ENCODE data around the gene KRT33B.
"Not testable (repeated sequence)": the region's sequence is repeated elsewhere in the genome, so short reads cannot be mapped to it uniquely, and the experiment has no call there.

The KRT33B gene

GRCh38 chr17:41403404-41404023, 33.9 kb upstream of the KRT33B start:
- H3K4me1 ChIP-seq (ENCODE audit: control extremely low read depth in 1 of 4, control insufficient read depth in 4 of 4, insufficient read depth in 4 of 4, low read length in 3 of 4), result no peaks in the 10 kb centered on the region
- H3K9me3 ChIP-seq (ENCODE audit: control extremely low read depth in 1 of 5, control insufficient read depth in 4 of 5, insufficient read depth in 2 of 5, low read depth in 1 of 5, low read length in 4 of 5), result no peaks in the 10 kb centered on the region
- ChIA-PET CTCF (no interaction called here), POLR2A (no interaction called here)
- no peak overlapping the region for H3K4me3 ChIP-seq (ENCODE audit: control insufficient read depth in 1 of 7, extremely low read depth in 1 of 7, insufficient read depth in 4 of 7, low read depth in 2 of 7, low read length in 6 of 7)
- 61% methylated on average over 2 of the region's 4 CpGs for WGBS (ENCODE audit: insufficient coverage)
- no peaks in the 10 kb centered on the region for H3K36me3 ChIP-seq (ENCODE audit: control insufficient read depth in 4 of 4, insufficient read depth in 4 of 4, low read length in 3 of 4)
- H3K27me3 ChIP-seq (replicated peaks in 2 of 5; ENCODE audit: control insufficient read depth in 4 of 5, insufficient read depth in 5 of 5, low read length in 4 of 5), result peaks cover 0 to 2% (median 0%) of the 10 kb centered on the region in 5 experiments
- DNase-seq, result no peak
- H3K27ac ChIP-seq (ENCODE audit: insufficient read depth in 1 of 2, low read depth in 1 of 2, low read length in 2 of 2, poor library complexity in 1 of 2, severe bottlenecking in 2 of 2), result no peak overlapping the region

DNA sequence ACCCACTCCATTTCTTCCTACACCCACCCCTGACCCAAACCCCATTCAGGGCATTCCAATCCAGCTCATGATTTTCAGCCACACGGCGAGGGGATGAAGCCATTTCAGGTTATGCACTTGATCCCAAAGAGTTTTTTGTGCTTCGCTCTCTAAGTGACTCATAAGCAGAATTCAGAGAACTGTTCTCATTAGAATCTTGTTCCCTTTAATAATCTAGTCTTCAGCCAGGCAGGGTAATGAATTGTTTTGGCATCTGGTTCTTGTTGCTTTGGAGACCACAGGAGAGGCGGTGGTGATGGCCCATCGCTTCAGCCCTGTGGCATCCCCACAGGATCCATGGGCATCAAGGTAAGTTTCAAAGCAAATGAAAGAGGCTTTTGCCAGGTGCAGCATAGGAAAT, 32.5 kb upstream of the KRT33B start:
- no peaks in the 10 kb centered on the region for H3K36me3 ChIP-seq (ENCODE audit: control insufficient read depth in 4 of 4, insufficient read depth in 4 of 4, low read length in 3 of 4)
- no peaks in the 10 kb centered on the region for H3K9me3 ChIP-seq (ENCODE audit: control extremely low read depth in 1 of 5, control insufficient read depth in 4 of 5, insufficient read depth in 2 of 5, low read depth in 1 of 5, low read length in 4 of 5)
- H3K27me3 ChIP-seq (replicated peaks in 2 of 5; ENCODE audit: control insufficient read depth in 4 of 5, insufficient read depth in 5 of 5, low read length in 4 of 5), result peaks cover 0 to 2% (median 0%) of the 10 kb centered on the region in 5 experiments
- POLR2A ChIA-PET, result no interaction called here
- CTCF ChIA-PET, result no interaction called here
- H3K27ac ChIP-seq (ENCODE audit: insufficient read depth in 1 of 2, low read depth in 1 of 2, low read length in 2 of 2, poor library complexity in 1 of 2, severe bottlenecking in 2 of 2), result no peak overlapping the region
- 95% methylated on average over 4 of the region's 5 CpGs for WGBS (ENCODE audit: insufficient coverage)
- no peaks in the 10 kb centered on the region for H3K4me1 ChIP-seq (ENCODE audit: control extremely low read depth in 1 of 4, control insufficient read depth in 4 of 4, insufficient read depth in 4 of 4, low read length in 3 of 4)
- H3K4me3 ChIP-seq (ENCODE audit: control insufficient read depth in 1 of 7, extremely low read depth in 1 of 7, insufficient read depth in 4 of 7, low read depth in 2 of 7, low read length in 6 of 7), result no peak overlapping the region
- DNase-seq, result no peak

DNA sequence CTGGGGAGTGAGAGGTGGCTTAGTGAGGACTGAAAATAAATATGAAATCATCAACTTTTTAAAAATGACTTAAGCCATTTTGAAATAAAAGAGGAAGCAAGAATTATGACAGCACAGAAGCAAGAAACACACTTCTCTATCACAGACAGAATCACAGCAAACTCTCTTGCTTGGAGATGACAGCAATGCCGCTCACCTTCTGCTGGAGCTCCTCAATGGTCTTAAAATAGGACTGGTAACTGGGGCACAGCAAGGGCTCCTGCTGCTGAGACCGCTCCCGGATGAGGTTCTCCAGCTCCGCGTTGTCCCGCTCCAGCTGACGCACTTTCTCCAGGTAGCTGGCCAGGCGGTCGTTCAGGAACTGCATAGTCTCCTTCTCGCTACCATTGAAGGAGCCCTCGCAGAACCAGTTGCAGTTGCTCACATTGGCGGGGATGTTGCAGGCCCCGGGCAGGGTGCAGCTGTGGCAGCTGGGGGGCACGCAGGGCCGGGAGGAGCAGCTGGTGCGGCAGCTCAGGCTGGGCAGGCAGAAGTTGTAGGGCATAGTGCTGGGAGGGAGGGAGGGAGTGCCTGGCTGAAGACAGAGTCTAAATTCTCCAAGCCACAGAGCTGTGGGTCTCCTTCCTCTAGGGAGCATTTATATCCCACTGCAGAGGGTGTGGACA, 27.5 kb upstream of the KRT33B start, which contains the start of gene KRT31:
TSS of gene KRT31 (minus strand) at position 613 of the 665 bp plus-strand sequence. CDS start at position 544, 69 bp downstream.
- Histone ChIP-seq H3K9me3 (ENCODE audit: control extremely low read depth in 1 of 5, control insufficient read depth in 4 of 5, insufficient read depth in 2 of 5, low read depth in 1 of 5, low read length in 4 of 5) (no peaks in the 10 kb centered on the region), H3K4me1 (ENCODE audit: control extremely low read depth in 1 of 4, control insufficient read depth in 4 of 4, insufficient read depth in 4 of 4, low read length in 3 of 4) (no peaks in the 10 kb centered on the region), H3K4me3 (ENCODE audit: control insufficient read depth in 1 of 7, extremely low read depth in 1 of 7, insufficient read depth in 4 of 7, low read depth in 2 of 7, low read length in 6 of 7) (no peak within 1 kb of the TSS), H3K27me3 (replicated peaks in 2 of 5; ENCODE audit: control insufficient read depth in 4 of 5, insufficient read depth in 5 of 5, low read length in 4 of 5) (peaks cover 0 to 5% (median 2%) of the 10 kb centered on the region in 5 experiments), H3K36me3 (ENCODE audit: control insufficient read depth in 4 of 4, insufficient read depth in 4 of 4, low read length in 3 of 4) (no peaks in the 10 kb centered on the region), H3K27ac (ENCODE audit: insufficient read depth in 1 of 2, low read depth in 1 of 2, low read length in 2 of 2, poor library complexity in 1 of 2, severe bottlenecking in 2 of 2) (no peak within 1 kb of the TSS)
- CTCF ChIA-PET, result no interaction called here
- POLR2A ChIA-PET, result no interaction called here
- 93% methylated on average over 11 of the region's 16 CpGs for WGBS (ENCODE audit: insufficient coverage)
- peak in 1 of 3 donors; percentile 2 for DNase-seq

GRCh38 chr17:41396340-41396739, 26.7 kb upstream of the KRT33B start:
- DNase-seq, result no peak
- WGBS (ENCODE audit: insufficient coverage), result 100% methylated on average over 7 of the region's 7 CpGs
- CTCF ChIA-PET, result no interaction called here
- H3K27ac ChIP-seq (ENCODE audit: insufficient read depth in 1 of 2, low read depth in 1 of 2, low read length in 2 of 2, poor library complexity in 1 of 2, severe bottlenecking in 2 of 2), result no peak overlapping the region
- no peaks in the 10 kb centered on the region for H3K4me1 ChIP-seq (ENCODE audit: control extremely low read depth in 1 of 4, control insufficient read depth in 4 of 4, insufficient read depth in 4 of 4, low read length in 3 of 4)
- no peak overlapping the region for H3K4me3 ChIP-seq (ENCODE audit: control insufficient read depth in 1 of 7, extremely low read depth in 1 of 7, insufficient read depth in 4 of 7, low read depth in 2 of 7, low read length in 6 of 7)
- no peaks in the 10 kb centered on the region for H3K36me3 ChIP-seq (ENCODE audit: control insufficient read depth in 4 of 4, insufficient read depth in 4 of 4, low read length in 3 of 4)
- POLR2A ChIA-PET, result no interaction called here
- H3K27me3 ChIP-seq (replicated peaks in 2 of 5; ENCODE audit: control insufficient read depth in 4 of 5, insufficient read depth in 5 of 5, low read length in 4 of 5), result peaks cover 0 to 9% (median 2%) of the 10 kb centered on the region in 5 experiments
- no peaks in the 10 kb centered on the region for H3K9me3 ChIP-seq (ENCODE audit: control extremely low read depth in 1 of 5, control insufficient read depth in 4 of 5, insufficient read depth in 2 of 5, low read depth in 1 of 5, low read length in 4 of 5)

DNA sequence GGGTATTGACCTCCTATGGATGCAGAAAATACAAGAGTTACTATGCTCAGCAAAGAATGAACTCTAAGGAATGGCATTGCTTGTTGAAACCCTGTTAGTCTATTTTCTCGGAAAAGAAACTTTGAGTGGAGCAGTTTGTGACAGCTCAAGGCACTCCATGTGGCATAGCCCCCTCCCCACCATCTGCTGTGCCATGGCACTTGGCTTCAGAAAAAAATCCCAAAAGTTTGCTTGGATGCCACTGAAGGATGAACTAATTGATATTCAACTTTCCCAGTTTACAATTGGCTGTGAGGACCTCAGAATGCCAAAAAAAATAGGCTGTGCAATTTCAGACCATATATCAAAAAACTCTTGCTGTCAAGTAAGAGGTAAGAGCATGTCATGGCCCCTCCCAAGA, 26.0 kb upstream of the KRT33B start:
- H3K4me1 ChIP-seq (ENCODE audit: control extremely low read depth in 1 of 4, control insufficient read depth in 4 of 4, insufficient read depth in 4 of 4, low read length in 3 of 4), result no peaks in the 10 kb centered on the region

DNA sequence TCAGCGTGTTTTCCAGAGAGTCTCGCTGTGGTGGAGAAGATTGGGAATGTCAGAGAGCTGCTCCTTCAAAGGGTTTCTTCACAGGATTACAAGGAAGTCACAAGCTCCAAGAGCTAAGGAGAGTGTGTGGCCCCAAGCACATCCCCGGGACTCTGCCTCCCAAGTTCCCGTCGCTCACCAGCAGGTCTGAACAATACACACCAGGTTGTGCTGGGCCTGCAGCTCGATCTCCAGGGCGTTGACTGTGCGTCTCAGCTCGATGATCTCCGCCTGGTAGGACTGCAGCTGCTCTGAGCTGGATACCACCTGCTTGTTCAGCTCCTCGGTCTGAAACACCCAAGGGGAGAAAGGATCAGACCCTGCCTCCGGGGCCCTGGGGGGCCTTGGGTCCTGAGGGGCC, 25.4 kb upstream of the KRT33B start:
- DNase-seq; CTCF ChIA-PET; H3K4me1 ChIP-seq (ENCODE audit: control extremely low read depth in 1 of 4, control insufficient read depth in 4 of 4, insufficient read depth in 4 of 4, low read length in 3 of 4); H3K27ac ChIP-seq (ENCODE audit: insufficient read depth in 1 of 2, low read depth in 1 of 2, low read length in 2 of 2, poor library complexity in 1 of 2, severe bottlenecking in 2 of 2); H3K4me3 ChIP-seq (ENCODE audit: control insufficient read depth in 1 of 7, extremely low read depth in 1 of 7, insufficient read depth in 4 of 7, low read depth in 2 of 7, low read length in 6 of 7); H3K36me3 ChIP-seq (ENCODE audit: control insufficient read depth in 4 of 4, insufficient read depth in 4 of 4, low read length in 3 of 4); POLR2A ChIA-PET; H3K9me3 ChIP-seq (ENCODE audit: control extremely low read depth in 1 of 5, control insufficient read depth in 4 of 5, insufficient read depth in 2 of 5, low read depth in 1 of 5, low read length in 4 of 5): not testable (repeated sequence)
- 97% methylated on average over 6 of the region's 12 CpGs for WGBS (ENCODE audit: insufficient coverage)
- peaks cover 0 to 12% (median 2%) of the 10 kb centered on the region in 5 experiments for H3K27me3 ChIP-seq (replicated peaks in 2 of 5; ENCODE audit: control insufficient read depth in 4 of 5, insufficient read depth in 5 of 5, low read length in 4 of 5)

More for the DNA sequence above, 26.0 kb upstream of the KRT33B start:
- H3K27me3 ChIP-seq (replicated peaks in 2 of 5; ENCODE audit: control insufficient read depth in 4 of 5, insufficient read depth in 5 of 5, low read length in 4 of 5), result peaks cover 0 to 12% (median 2%) of the 10 kb centered on the region in 5 experiments
- ChIA-PET CTCF (no interaction called here), POLR2A (no interaction called here)
- DNase-seq, result no peak
- H3K36me3 ChIP-seq (ENCODE audit: control insufficient read depth in 4 of 4, insufficient read depth in 4 of 4, low read length in 3 of 4), result no peaks in the 10 kb centered on the region
- no peaks in the 10 kb centered on the region for H3K9me3 ChIP-seq (ENCODE audit: control extremely low read depth in 1 of 5, control insufficient read depth in 4 of 5, insufficient read depth in 2 of 5, low read depth in 1 of 5, low read length in 4 of 5)
- H3K27ac ChIP-seq (ENCODE audit: insufficient read depth in 1 of 2, low read depth in 1 of 2, low read length in 2 of 2, poor library complexity in 1 of 2, severe bottlenecking in 2 of 2), result no peak overlapping the region
- 92% methylated on average over 1 of the region's 1 CpG for WGBS (ENCODE audit: insufficient coverage)
- H3K4me3 ChIP-seq (ENCODE audit: control insufficient read depth in 1 of 7, extremely low read depth in 1 of 7, insufficient read depth in 4 of 7, low read depth in 2 of 7, low read length in 6 of 7), result no peak overlapping the region

DNA sequence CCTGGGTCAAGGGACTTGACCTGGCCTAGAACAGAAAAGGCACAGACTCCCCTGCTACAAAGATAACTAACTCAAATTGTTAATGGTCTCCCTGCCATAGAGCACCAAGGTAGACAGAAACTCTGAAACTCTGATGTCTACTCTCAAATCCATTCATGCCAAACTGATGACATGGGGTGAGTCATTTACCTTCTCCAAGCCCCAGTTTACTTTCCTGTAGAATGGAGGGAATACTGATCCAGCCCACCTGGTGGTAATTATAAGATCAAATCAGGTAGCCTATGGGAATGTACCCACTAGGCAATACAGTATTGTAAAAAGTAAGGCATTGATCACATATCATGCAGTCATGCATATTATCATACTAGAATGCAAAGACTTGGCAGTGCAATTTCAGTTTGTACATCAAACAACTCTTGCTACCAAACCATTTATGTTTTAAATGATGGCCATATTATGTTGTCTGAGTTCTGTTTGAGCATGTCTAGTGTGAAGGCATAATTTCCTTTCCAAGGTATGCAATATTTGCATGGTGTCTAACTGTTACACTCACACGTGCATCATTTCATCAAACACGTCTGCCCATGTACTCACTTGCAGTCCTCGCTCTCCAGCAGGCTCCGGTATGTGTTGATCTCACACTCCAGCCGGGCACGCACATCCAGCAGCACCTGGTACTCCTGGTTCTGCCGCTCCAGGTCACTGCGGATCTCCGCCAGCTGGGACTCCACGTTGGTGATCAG, 24.8 kb upstream of the KRT33B start:
- DNase-seq, result no peak
- CTCF ChIA-PET, result no interaction called here
- POLR2A ChIA-PET, result no interaction called here
- Histone ChIP-seq H3K4me1 (ENCODE audit: control extremely low read depth in 1 of 4, control insufficient read depth in 4 of 4, insufficient read depth in 4 of 4, low read length in 3 of 4) (no peaks in the 10 kb centered on the region), H3K27me3 (replicated peaks in 2 of 5; ENCODE audit: control insufficient read depth in 4 of 5, insufficient read depth in 5 of 5, low read length in 4 of 5) (peaks cover 0 to 12% (median 2%) of the 10 kb centered on the region in 5 experiments), H3K9me3 (ENCODE audit: control extremely low read depth in 1 of 5, control insufficient read depth in 4 of 5, insufficient read depth in 2 of 5, low read depth in 1 of 5, low read length in 4 of 5) (no peaks in the 10 kb centered on the region), H3K4me3 (ENCODE audit: control insufficient read depth in 1 of 7, extremely low read depth in 1 of 7, insufficient read depth in 4 of 7, low read depth in 2 of 7, low read length in 6 of 7) (no peak overlapping the region), H3K36me3 (ENCODE audit: control insufficient read depth in 4 of 4, insufficient read depth in 4 of 4, low read length in 3 of 4) (no peaks in the 10 kb centered on the region), H3K27ac (ENCODE audit: insufficient read depth in 1 of 2, low read depth in 1 of 2, low read length in 2 of 2, poor library complexity in 1 of 2, severe bottlenecking in 2 of 2) (no peak overlapping the region)
- 88% methylated on average over 9 of the region's 10 CpGs for WGBS (ENCODE audit: insufficient coverage)
